ENCODE data around the gene CWF19L2.

CWF19L2 gene

GRCh38 chr11:107331728-107332127, 125.9 kb downstream of the CWF19L2 start:
- H3K4me3 Mint-ChIP-seq = no peak overlapping the region
- no peak for DNase-seq
- H3K27ac Mint-ChIP-seq = no peak overlapping the region
- no peaks in the 10 kb centered on the region for H3K27me3 Mint-ChIP-seq (ENCODE audit: low read depth, poor library complexity)
- H3K36me3 Mint-ChIP-seq (ENCODE audit: low read depth) = no peaks in the 10 kb centered on the region
- TF ChIP-seq CTCF (IDR thresholded peaks at IDR 0.05) = no peak
- peaks cover 6% of the 10 kb centered on the region for H3K4me1 Mint-ChIP-seq
- H3K9me3 Mint-ChIP-seq = no peaks in the 10 kb centered on the region

- no peak for TF ChIP-seq CTCF (IDR thresholded peaks at IDR 0.05)
- no peaks in the 10 kb centered on the region for H3K9me3 Mint-ChIP-seq
- H3K4me3 Mint-ChIP-seq = no peak overlapping the region
- no peak overlapping the region for H3K27ac Mint-ChIP-seq
- peaks cover under 1% of the 10 kb centered on the region for H3K4me1 Mint-ChIP-seq
- H3K36me3 Mint-ChIP-seq (ENCODE audit: low read depth) = peaks cover 4% of the 10 kb centered on the region
- no peaks in the 10 kb centered on the region for H3K27me3 Mint-ChIP-seq (ENCODE audit: low read depth, poor library complexity)
- no peak for DNase-seq
Observed at GRCh38 chr11:107329164-107329563, 128.5 kb downstream of the CWF19L2 start.

GRCh38 chr11:107316426-107316825, 141.2 kb downstream of the CWF19L2 start:
- H3K27me3 Mint-ChIP-seq (ENCODE audit: low read depth, poor library complexity) = peaks cover 5% of the 10 kb centered on the region

GRCh38 chr11:107307991-107308390, 149.6 kb downstream of the CWF19L2 start:
- Mint-ChIP-seq H3K4me3 (no peak overlapping the region), H3K4me1 (peaks cover 13% of the 10 kb centered on the region), H3K9me3 (no peaks in the 10 kb centered on the region), H3K27me3 (ENCODE audit: low read depth, poor library complexity) (no peaks in the 10 kb centered on the region), H3K36me3 (ENCODE audit: low read depth) (peaks cover 38% of the 10 kb centered on the region), H3K27ac (no peak overlapping the region)
- no peak for TF ChIP-seq CTCF (IDR thresholded peaks at IDR 0.05)
- DNase-seq = peak; percentile 8

More at GRCh38 chr11:107316426-107316825, 141.2 kb downstream of the CWF19L2 start:
- no peak for DNase-seq
- peaks cover 55% of the 10 kb centered on the region for H3K36me3 Mint-ChIP-seq (ENCODE audit: low read depth)
- no peak overlapping the region for H3K4me3 Mint-ChIP-seq
- no peaks in the 10 kb centered on the region for H3K4me1 Mint-ChIP-seq
- peaks cover 33% of the 10 kb centered on the region for H3K9me3 Mint-ChIP-seq
- no peak overlapping the region for H3K27ac Mint-ChIP-seq
- TF ChIP-seq CTCF (IDR thresholded peaks at IDR 0.05) = no peak

- Mint-ChIP-seq H3K27ac (no peak overlapping the region), H3K4me3 (no peak overlapping the region), H3K4me1 (no peaks in the 10 kb centered on the region), H3K9me3 (peaks cover 14% of the 10 kb centered on the region), H3K27me3 (ENCODE audit: low read depth, poor library complexity) (no peaks in the 10 kb centered on the region), H3K36me3 (ENCODE audit: low read depth) (peaks cover 43% of the 10 kb centered on the region)
- no peak for TF ChIP-seq CTCF (IDR thresholded peaks at IDR 0.05)
- DNase-seq = no peak
Observed at GRCh38 chr11:107301878-107302277, 155.7 kb downstream of the CWF19L2 start.

- peaks cover 52% of the 10 kb centered on the region for H3K9me3 Mint-ChIP-seq
Observed at GRCh38 chr11:107293677-107294344, 163.8 kb downstream of the CWF19L2 start.

More at GRCh38 chr11:107293677-107294344, 163.8 kb downstream of the CWF19L2 start:
- DNase-seq = peak; percentile 8
- no peak for TF ChIP-seq CTCF (IDR thresholded peaks at IDR 0.05)
- Mint-ChIP-seq H3K27ac (no peak overlapping the region), H3K27me3 (ENCODE audit: low read depth, poor library complexity) (no peaks in the 10 kb centered on the region), H3K4me1 (no peaks in the 10 kb centered on the region), H3K36me3 (ENCODE audit: low read depth) (peaks cover 56% of the 10 kb centered on the region), H3K4me3 (no peak overlapping the region)

All from nephron progenitor cell (in vitro differentiated cells).